ENCODE measurements around the gene TNRC6B. TPM values are rescaled to one million over a fixed set of nuclear protein-coding genes. Genes with fewer than 3 reads are reported as not detected.

The TNRC6B gene
- total RNA-seq, 1 experiment from 2014 or later = 58.1 TPM

- Histone ChIP-seq H3K56ac (ENCODE audit: insufficient read length, low read depth, low read length) (no peak overlapping the region), H2BK15ac (ENCODE audit: low read depth, low read length) (no peak overlapping the region), H2BK120ac (ENCODE audit: low read depth, low read length, poor library complexity, severe bottlenecking) (no peak overlapping the region), H3T11ph (ENCODE audit: low read length) (no peak overlapping the region), H3K9me3 (ENCODE audit: control insufficient read depth, low read depth, low read length) (no peaks in the 10 kb centered on the region), H4K91ac (ENCODE audit: insufficient read length, low read depth, low read length) (no peak overlapping the region), H2BK20ac (ENCODE audit: low read depth, low read length, poor library complexity, severe bottlenecking) (no peak overlapping the region), H3K79me1 (ENCODE audit: insufficient read depth, low read depth, low read length, poor library complexity, severe bottlenecking) (no peaks in the 10 kb centered on the region), H3K4me1 (ENCODE audit: insufficient read depth, low read length) (no peaks in the 10 kb centered on the region), H3K18ac (ENCODE audit: insufficient read length, low read depth, low read length) (no peak overlapping the region), H3K14ac (ENCODE audit: insufficient read depth, low read length) (no peak overlapping the region), H3K79me2 (ENCODE audit: insufficient read depth, low read length) (no peaks in the 10 kb centered on the region), H2BK5ac (ENCODE audit: insufficient read length, low read length) (no peak overlapping the region), H3K4ac (ENCODE audit: low read depth, low read length) (no peak overlapping the region), H2AFZ (ENCODE audit: low read length) (no peak overlapping the region), H2BK12ac (ENCODE audit: insufficient read length, low read depth, low read length) (no peak overlapping the region), H3K4me2 (ENCODE audit: insufficient read depth, insufficient read length, low read length) (no peak overlapping the region), H2AK5ac (ENCODE audit: insufficient read length, low read length) (no peak overlapping the region), H3K27me3 (ENCODE audit: insufficient read depth, low read length) (no peaks in the 10 kb centered on the region), H4K20me1 (ENCODE audit: control insufficient read depth, insufficient read depth, insufficient read length) (no peaks in the 10 kb centered on the region), H4K5ac (ENCODE audit: insufficient read length, low read depth, low read length) (no peak overlapping the region), H3K9ac (ENCODE audit: extremely low read depth, insufficient read length, low read length) (no peak overlapping the region), H4K8ac (replicated peaks; ENCODE audit: insufficient read length, low read depth, low read length) (no peak overlapping the region), H3K23ac (ENCODE audit: insufficient read length, low read depth, low read length) (no peak overlapping the region), H3K27ac (ENCODE audit: insufficient read length, low read depth, low read length) (no peak overlapping the region), H3K23me2 (ENCODE audit: insufficient read length, low read depth, low read length, poor library complexity, severe bottlenecking) (peaks cover 3% of the 10 kb centered on the region)
- Mint-ChIP-seq H3K4me3 (no peak overlapping the region), H3K27me3 (ENCODE audit: low read depth) (no peaks in the 10 kb centered on the region; the same call in 1 of the 2 replicates), H3K27ac (no peak overlapping the region), H3K9me3 (no peaks in the 10 kb centered on the region), H3K4me1 (peaks cover 5 to 8% of the 10 kb centered on the region in 2 experiments), H3K36me3 (ENCODE audit: insufficient read depth in 1 of 3, low read depth in 3 of 3) (peaks cover 50 to 77% (median 74%) of the 10 kb centered on the region in 3 experiments; a peak in 6 of 7 replicates)
- WGBS (ENCODE audit: extremely low coverage, insufficient read length, low lambda C conversion rate) = no CpG with 5 or more reads among the region's 6 CpGs
- DNase-seq = no peak
- no peak for TF ChIP-seq CTCF (conservative IDR thresholded peaks at IDR 0.05)
Observed at GRCh38 chr22:40367342-40367741, 189.6 kb downstream of the TNRC6B start.

All from H9 (cell line).